Amygdala (tissue), 56 donors: ENCODE measurements around the gene MYH7B.

Source experiments
- DNase-seq, 56 donors: peaks; one replicate each; lab custom pipeline; 2025; lab: John Stamatoyannopoulos, UW

MYH7B gene

GRCh38 chr20:34943808-34944567 is 11.7 kb upstream of the MYH7B start:
- no peak for DNase-seq

GRCh38 chr20:34945315-34946077 is 10.2 kb upstream of the MYH7B start:
- no peak for DNase-seq

- DNase-seq, result no peak
These were observed 9.0 kb upstream of the MYH7B start for GRCh38 chr20:34946661-34947060.

- no peak for DNase-seq
These were observed 8.3 kb upstream of the MYH7B start for GRCh38 chr20:34947336-34947735.

GRCh38 chr20:34948030-34948429 is 7.6 kb upstream of the MYH7B start:
- DNase-seq, result no peak

GRCh38 chr20:34949120-34949519 is 6.5 kb upstream of the MYH7B start:
- DNase-seq, result no peak

- no peak for DNase-seq
These were observed 4.4 kb upstream of the MYH7B start for GRCh38 chr20:34951252-34951651.

GRCh38 chr20:34951652-34952051 is 4.0 kb upstream of the MYH7B start:
- DNase-seq, result no peak

- DNase-seq, result no peak
These were observed 3.0 kb upstream of the MYH7B start for GRCh38 chr20:34952671-34953070.

GRCh38 chr20:34953960-34954359 is 1.7 kb upstream of the MYH7B start:
- no peak for DNase-seq

GRCh38 chr20:34954904-34955230 is 801 bp upstream of the MYH7B start:
- DNase-seq, result peak in 3 of 56 donors; percentile 40 to 53 (median 45)

- no peak for DNase-seq
These were observed 382 bp downstream of the MYH7B start for GRCh38 chr20:34956041-34956458.

GRCh38 chr20:34956751-34957472 is 1.2 kb downstream of the MYH7B start:
- no peak for DNase-seq

- no peak for DNase-seq
These were observed 8.8 kb downstream of the MYH7B start for GRCh38 chr20:34964486-34964885.

- DNase-seq, result no peak
These were observed 9.4 kb downstream of the MYH7B start for GRCh38 chr20:34965051-34965450.

GRCh38 chr20:34967421-34967820 is 11.8 kb downstream of the MYH7B start:
- DNase-seq, result no peak

- no peak for DNase-seq
These were observed 12.5 kb downstream of the MYH7B start for GRCh38 chr20:34968042-34968775.

GRCh38 chr20:34970193-34970840 is 14.6 kb downstream of the MYH7B start:
- peak in 44 of 56 donors; percentile 8 to 85 (median 56) for DNase-seq

- peak in 3 of 56 donors; percentile 9 to 62 (median 19) for DNase-seq
These were observed 15.3 kb downstream of the MYH7B start for GRCh38 chr20:34970846-34971560.
